ENCODE results near the gene KCNN3.
A peak's percentile ranks its signal among the peaks of the same experiment; 100 is the strongest.

The KCNN3 gene

GRCh38 chr1:154726896-154727753 is 143.0 kb downstream of the KCNN3 start:
- DNase-seq (ENCODE audit: low spot score): no peak

DNA sequence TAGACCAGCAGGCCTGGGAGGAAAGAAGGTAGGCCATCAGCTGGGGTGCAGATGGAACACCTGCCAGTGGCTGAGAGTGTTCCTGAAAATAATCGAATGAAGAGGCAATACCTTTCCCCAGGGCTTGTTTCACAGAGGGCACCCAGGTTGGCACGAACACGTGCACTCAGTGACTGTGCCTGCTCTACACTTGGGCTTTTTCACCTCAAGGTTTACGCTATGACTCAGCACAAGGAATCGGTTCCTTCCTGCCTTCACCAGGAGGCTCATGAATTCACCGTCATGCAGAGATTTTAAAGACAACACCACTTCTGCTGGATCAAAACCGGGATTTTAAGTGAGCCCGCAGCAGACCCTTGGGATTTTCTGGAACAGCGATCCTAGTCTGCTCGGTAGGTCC is 143.6 kb downstream of the KCNN3 start:
- DNase-seq (ENCODE audit: low spot score): peak; percentile 62

DNA sequence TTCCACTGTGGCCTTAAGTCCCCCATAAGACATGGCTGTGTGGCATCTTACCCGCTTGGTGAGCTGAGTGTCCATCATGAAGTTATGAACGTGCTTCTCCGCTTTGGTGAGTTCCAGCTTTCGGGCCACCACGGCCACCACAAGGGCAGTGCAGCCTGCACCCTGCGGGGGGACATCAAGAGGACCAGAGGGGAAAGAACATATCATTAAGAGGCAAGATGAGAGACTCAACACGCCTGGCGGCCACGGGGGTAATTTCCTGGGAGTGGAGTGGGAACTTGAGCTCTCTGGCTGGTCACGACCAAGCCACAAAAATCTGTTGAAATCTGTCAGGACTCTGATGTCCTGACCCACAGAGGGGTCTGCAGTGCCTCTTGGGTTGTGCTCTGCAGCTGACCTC is 144.2 kb downstream of the KCNN3 start:
- DNase-seq (ENCODE audit: low spot score): no peak

DNA sequence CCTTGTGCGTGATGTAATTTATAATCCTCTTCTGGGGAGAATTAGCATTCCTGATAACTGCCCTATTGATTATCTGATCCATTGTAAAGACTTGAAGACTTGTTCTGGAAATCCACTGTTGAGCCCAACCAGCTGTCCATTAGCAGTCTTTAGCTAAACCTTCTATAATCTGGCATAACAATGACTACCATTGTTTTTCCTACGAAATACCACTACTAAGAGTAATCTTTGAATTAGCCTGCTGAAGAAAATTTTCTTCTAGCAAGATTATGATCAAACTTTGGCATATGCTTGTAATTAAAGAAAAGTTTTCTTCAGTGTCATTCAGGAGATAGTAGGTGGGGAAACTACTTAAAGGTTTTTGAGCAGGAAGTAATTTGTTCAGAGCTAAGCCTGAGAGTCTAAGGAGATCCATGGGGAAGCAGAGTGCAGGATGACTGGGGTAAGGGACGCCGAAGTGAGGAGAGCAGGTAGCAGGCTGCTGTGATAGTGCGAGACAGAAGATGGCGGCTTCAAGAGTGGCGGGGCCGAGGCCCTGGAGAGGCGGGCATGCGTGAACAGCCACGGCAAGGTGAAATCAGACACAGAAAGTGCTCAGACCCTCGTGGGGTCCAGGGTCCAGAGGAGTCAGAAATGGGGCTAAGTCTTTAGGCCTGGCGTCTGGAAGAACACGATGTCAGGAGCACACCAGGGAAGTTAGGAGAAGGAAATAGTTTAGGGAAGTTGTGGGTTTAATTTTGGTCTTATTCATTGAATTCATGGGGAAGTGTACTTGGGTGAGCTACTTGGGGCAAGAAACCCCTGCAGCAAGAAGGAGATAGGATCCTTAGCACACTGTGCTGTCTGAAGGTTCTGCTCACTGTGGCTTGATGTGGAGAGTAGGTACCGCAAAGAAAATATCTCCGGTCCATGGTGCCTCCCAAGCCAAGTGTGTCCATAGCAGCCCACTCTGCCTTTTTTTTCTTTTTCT is 149.5 kb downstream of the KCNN3 start:
- DNase-seq (ENCODE audit: low spot score): no peak

GRCh38 chr1:154719586-154720327 is 150.3 kb downstream of the KCNN3 start:
- DNase-seq (ENCODE audit: low spot score): no peak

DNA sequence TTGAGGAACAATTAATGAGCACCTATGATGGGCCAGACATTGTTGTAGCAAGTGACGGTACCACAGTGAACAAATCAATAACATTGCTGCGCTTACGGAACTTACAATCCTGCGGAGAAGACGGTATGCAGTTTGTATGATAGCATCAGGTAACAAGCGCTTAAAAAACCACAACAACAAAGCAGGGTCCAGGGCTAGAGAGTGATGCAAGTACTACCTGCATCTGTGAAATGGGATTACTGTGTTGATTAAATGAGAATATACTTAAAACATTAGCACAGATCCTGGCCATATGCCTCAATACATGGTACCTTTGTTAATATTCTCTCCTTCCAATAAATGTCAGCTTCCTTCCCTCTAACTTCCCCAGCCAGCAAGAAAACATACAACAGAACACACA is 151.5 kb downstream of the KCNN3 start:
- no peak for DNase-seq (ENCODE audit: low spot score)

DNA sequence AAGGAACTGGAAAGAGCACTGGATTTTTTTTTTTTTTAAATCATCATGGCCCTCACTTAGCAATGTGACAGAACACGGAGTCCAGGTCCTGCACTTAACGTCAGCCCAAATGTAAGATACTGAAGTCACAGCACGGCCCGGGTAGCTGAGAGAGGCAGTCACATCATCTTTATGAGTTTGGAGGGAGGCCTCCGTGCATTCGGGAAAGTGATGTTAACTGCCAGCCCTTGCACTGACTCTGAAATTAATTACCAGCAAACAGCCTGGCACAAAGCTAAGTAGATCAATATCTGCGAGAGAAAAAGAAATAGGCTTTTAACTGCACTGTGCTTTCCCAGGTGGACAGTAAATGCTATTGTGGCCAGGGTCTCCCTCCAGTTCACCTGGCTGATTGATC is 152.6 kb downstream of the KCNN3 start:
- DNase-seq (ENCODE audit: low spot score): no peak

- DNase-seq (ENCODE audit: low spot score): peak; percentile 73
These were observed 153.2 kb downstream of the KCNN3 start for GRCh38 chr1:154716614-154717527.

DNA sequence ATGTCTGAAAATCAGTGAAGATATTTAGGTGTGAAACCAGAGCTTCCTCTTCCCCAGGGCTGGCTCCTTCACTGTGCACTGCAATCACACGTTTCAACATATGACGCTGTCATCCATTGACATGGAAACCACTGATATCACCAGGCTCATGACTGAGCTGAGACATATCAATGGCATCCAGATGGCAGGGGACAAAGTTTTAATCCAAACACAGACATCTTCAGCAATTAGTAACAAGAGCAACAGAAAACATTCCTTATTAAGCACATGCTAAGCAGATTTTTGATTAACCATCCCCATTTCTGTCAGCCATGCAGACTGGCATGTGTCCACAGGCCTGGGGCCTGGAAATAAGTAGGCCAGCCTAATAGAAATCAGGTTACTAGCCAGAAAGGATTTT is 154.1 kb downstream of the KCNN3 start:
- DNase-seq (ENCODE audit: low spot score): peak; percentile 68

- DNase-seq (ENCODE audit: low spot score): no peak
These were observed 154.7 kb downstream of the KCNN3 start for GRCh38 chr1:154715385-154715784.

DNA sequence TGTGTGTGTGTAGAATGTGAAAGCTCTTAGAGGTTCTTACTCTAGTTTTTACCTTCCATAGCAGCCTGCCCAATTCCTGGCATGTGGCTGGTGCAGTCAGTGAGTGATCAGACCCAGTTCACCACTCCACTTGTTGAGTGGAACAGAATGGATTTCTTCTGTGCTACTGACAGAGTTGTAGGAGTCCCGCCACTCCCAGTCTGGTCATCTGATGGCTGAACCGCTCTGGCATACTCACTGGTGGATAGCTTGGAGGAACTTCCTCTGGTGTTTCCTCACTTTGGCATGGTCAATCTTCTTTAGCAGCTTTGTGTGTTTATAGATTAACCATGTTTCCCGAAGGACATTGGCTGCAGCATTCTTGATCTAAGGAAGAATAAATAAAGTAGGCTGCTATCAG is 155.4 kb downstream of the KCNN3 start:
- DNase-seq (ENCODE audit: low spot score): peak; percentile 70

DNA sequence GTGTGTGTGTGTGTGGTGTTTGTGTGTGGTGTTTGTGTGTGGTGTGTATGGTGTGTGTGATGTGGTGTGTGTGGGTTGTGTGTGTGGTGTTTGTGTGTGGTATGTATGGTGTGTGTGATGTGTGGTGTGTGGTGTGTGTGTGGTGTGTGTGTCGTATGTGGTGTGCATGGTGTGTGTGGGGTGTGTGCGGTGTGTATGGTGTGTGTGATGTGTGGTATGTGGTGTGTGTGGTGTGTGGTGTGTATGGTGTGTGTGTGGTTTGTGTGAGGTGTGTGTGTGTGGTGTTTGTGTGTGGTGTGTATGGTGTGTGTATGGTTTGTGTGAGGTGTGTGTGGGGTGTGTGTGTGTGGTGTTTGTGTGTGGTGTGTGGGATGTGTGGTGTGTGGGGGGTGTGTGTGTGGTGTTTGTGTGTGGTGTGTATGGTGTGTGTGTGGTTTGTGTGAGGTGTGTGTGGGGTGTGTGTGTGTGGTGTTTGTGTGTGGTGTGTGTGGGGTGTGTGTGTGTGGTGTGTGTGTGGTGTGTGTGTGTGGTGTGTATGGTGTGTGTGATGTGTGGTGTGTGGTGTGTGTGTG is 155.9 kb downstream of the KCNN3 start:
- no peak for DNase-seq (ENCODE audit: low spot score)

DNA sequence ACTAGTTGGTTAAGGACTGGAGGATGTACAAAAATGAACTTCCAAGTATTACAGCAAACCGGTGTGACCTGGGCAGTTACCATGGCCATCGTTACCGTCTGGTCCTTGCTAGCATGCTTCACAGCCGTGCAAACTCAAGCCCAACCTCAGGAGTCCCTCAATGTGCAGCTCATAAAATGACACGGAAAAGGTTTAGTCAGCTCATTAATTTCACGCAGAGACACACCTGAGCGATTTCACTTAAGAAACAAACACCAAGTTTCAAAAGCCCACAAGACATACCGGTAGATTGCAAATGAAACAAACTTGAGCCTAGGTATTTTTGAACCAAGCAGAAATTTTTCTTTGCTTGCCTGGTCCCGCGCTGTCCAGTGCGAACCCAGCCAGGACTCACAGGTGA is 157.1 kb downstream of the KCNN3 start:
- peak; percentile 25 for DNase-seq (ENCODE audit: low spot score)

GRCh38 chr1:154712166-154712810 is 157.8 kb downstream of the KCNN3 start:
- no peak for DNase-seq (ENCODE audit: low spot score)

- DNase-seq (ENCODE audit: low spot score): no peak
These were observed 158.7 kb downstream of the KCNN3 start for GRCh38 chr1:154711416-154711815.

GRCh38 chr1:154710106-154710505 is 160.0 kb downstream of the KCNN3 start:
- DNase-seq (ENCODE audit: low spot score): no peak

GRCh38 chr1:154707901-154708463 is 162.1 kb downstream of the KCNN3 start:
- peak; percentile 45 for DNase-seq (ENCODE audit: low spot score)

DNA sequence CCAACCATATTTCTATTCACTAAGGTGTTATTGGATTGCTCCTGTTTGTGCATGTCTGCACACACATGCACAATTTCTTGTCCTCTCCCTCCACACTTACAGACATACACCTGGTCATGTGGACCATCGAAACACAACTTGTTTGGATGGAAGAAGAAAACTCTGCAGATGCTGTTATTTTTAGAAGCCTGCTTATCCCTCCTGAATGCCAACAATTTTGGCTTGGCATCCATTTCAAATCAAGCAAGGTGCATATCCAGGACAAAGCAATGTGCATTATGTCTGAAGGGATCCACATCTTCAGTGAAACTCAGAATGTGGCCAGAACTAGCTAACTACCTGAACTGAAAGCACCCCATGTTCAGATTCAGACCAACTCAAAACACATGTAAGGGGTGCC is 163.2 kb downstream of the KCNN3 start:
- DNase-seq (ENCODE audit: low spot score): no peak

GRCh38 chr1:154705544-154705943 is 164.5 kb downstream of the KCNN3 start:
- no peak for DNase-seq (ENCODE audit: low spot score)

DNA sequence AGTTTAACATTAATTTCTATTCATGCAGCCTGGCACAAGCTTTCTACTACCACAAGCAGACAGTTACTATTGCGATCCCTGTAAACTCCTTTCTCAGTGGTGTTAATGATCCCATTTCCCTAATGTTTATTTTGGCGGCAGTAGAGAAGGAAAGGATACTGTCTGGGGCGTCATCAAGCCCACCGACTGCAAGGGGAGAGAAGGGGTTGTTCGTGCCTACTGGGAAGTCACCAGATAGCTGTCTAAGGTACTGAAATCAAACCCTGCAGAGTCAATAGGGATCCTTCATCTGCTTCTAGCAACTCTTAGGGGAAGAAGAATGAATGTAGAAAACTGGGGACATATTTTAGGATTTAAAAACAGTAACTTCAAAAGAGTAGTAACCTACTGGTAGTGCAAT is 166.9 kb downstream of the KCNN3 start:
- DNase-seq (ENCODE audit: low spot score): no peak
